Measurements from ENCODE around the gene GCHFR.

The GCHFR gene

DNA sequence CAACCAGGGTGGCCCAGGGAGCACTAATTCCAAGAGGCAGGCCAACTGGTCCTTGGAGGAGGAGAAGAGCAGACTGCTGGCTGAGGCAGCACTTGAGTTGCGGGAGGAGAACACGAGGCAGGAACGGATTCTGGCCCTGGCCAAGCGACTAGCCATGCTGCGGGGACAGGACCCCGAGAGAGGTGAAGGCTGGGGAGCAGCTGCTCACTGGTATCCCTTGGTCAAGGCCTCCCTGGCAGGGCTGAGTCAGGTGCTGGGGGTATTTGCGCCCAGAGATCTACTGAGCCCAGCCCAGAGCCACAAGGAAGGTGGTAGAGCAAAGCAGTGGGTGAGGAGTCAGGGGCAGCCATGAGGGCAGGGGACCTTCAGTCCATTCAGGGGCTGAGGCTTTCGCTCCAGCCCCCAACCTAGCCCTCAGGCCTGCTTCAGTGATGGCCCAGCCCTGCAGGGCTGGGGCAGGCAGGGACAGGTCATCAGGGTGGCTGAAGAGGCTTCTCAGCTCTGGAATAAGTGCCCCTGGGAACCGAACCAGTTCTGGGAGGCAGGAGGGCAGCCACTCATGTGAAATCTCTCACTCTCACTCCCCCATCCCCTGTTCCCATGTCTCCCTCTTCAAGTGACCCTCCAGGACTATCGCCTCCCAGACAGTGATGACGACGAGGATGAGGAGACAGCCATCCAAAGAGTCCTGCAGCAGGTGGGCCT is 49.0 kb downstream of the GCHFR start:
- DNase-seq: no peak

- no peak for DNase-seq
These were observed 51.3 kb downstream of the GCHFR start for GRCh38 chr15:40815042-40815698.

Measured in right kidney (tissue), 1 donor.